Upper lobe of right lung (tissue), 1 donor: ENCODE results near the gene MTF1. TPM values are rescaled to one million over a fixed set of nuclear protein-coding genes. Genes with fewer than 3 reads are reported as not detected.

ENCODE experiments used
- ATAC-seq: fragments of 200-7000 bp; cut with Tn5 transposase; one replicate; pipeline ENCODE4 v1.9.1; 2020; ENCODE audit warnings: mild to moderate bottlenecking, moderate library complexity
- DNase-seq: peaks from one replicate; pipeline ENCODE4 v3.0.0-alpha.2; 2020
- H3K27ac ChIP-seq: fragments of 200-600 bp; one replicate; pipeline ENCODE4 v1.8.0; 2022
- H3K27me3 ChIP-seq: fragments of 200-600 bp; one replicate; pipeline ENCODE4 v1.8.0; 2022; ENCODE audit warnings: mild to moderate bottlenecking
- H3K36me3 ChIP-seq: fragments of 200-600 bp; one replicate; pipeline ENCODE4 v1.8.0; 2022
- H3K4me1 ChIP-seq: fragments of 200-600 bp; one replicate; pipeline ENCODE4 v1.8.0; 2022
- H3K4me3 ChIP-seq: fragments of 200-600 bp; one replicate; pipeline ENCODE4 v1.8.0; 2022; ENCODE audit warnings: mild to moderate bottlenecking
- H3K9me3 ChIP-seq: fragments of 200-600 bp; one replicate; pipeline ENCODE4 v1.8.0; 2022
- CTCF ChIP-seq: fragments of 200-600 bp; IDR thresholded peaks from one replicate; pipeline ENCODE4 v1.8.0; 2022; ENCODE audit warnings: antibody characterized with exemption
- intact Hi-C: fragments of 100-400 bp; cut with DNase I; formaldehyde crosslinking; loops from one replicate; pipeline ENCODE4 v1.11.0; 2022
- total RNA-seq: library from RNA; stranded (reverse); fragmentation: NEBNext Ultra II Directional; extraction: Animal tissue kit (Norgen Biotek cat#: 25700); gene quantifications from one replicate; pipeline ENCODE4 v1.2.1, GENCODE V29; 2021
- donor health status: DM: no; HTN: yes; CAD: no; lungs with severe emphysema.

MTF1 gene
- total RNA-seq, 1 donor from 2014 or later = 26.3 TPM

- intact Hi-C loops = no loop called here
- no peak for ATAC-seq
- no peak overlapping the region for H3K27ac ChIP-seq
These were observed 12.6 kb downstream of the MTF1 start for GRCh38 chr1:37846647-37847339.

GRCh38 chr1:37845786-37846185, 13.6 kb downstream of the MTF1 start:
- no peak for TF ChIP-seq CTCF
- DNase-seq (no peak), ATAC-seq (peak; percentile 52)
- Histone ChIP-seq H3K4me3 (no peak overlapping the region), H3K9me3 (no peaks in the 10 kb centered on the region), H3K4me1 (peaks cover 30% of the 10 kb centered on the region), H3K36me3 (no peaks in the 10 kb centered on the region), H3K27me3 (no peaks in the 10 kb centered on the region), H3K27ac (no peak overlapping the region)
- intact Hi-C loops = no loop called here

More at GRCh38 chr1:37846647-37847339, 12.6 kb downstream of the MTF1 start:
- Histone ChIP-seq H3K4me3 (no peak overlapping the region), H3K27me3 (no peaks in the 10 kb centered on the region), H3K4me1 (peaks cover 39% of the 10 kb centered on the region), H3K36me3 (no peaks in the 10 kb centered on the region), H3K9me3 (no peaks in the 10 kb centered on the region)
- no peak for DNase-seq
- no peak for TF ChIP-seq CTCF

- ATAC-seq = no peak
- Histone ChIP-seq H3K27ac (no peak overlapping the region), H3K4me1 (peaks cover 23% of the 10 kb centered on the region), H3K9me3 (no peaks in the 10 kb centered on the region), H3K4me3 (no peak overlapping the region), H3K27me3 (no peaks in the 10 kb centered on the region), H3K36me3 (peaks cover 2% of the 10 kb centered on the region)
- no peak for DNase-seq
- no peak for TF ChIP-seq CTCF
- intact Hi-C loops = no loop called here
These were observed 14.2 kb downstream of the MTF1 start for GRCh38 chr1:37845049-37845646.

GRCh38 chr1:37844536-37844935, 14.9 kb downstream of the MTF1 start:
- ATAC-seq (no peak), DNase-seq (no peak)
- Histone ChIP-seq H3K4me3 (no peak overlapping the region), H3K27me3 (no peaks in the 10 kb centered on the region), H3K36me3 (peaks cover 8% of the 10 kb centered on the region), H3K4me1 (peaks cover 18% of the 10 kb centered on the region), H3K27ac (no peak overlapping the region), H3K9me3 (no peaks in the 10 kb centered on the region)
- intact Hi-C loops = no loop called here
- TF ChIP-seq CTCF = no peak

GRCh38 chr1:37841652-37842051, 17.7 kb downstream of the MTF1 start:
- H3K27ac ChIP-seq = no peak overlapping the region
- peaks cover 10% of the 10 kb centered on the region for H3K4me1 ChIP-seq
- DNase-seq = no peak
- no peaks in the 10 kb centered on the region for H3K9me3 ChIP-seq
- intact Hi-C loops = no loop called here
- H3K36me3 ChIP-seq = peaks cover 37% of the 10 kb centered on the region
- no peaks in the 10 kb centered on the region for H3K27me3 ChIP-seq
- TF ChIP-seq CTCF = no peak
- H3K4me3 ChIP-seq = no peak overlapping the region
- no peak for ATAC-seq
